ENCODE data around the gene FLYWCH1. TPM values are rescaled to one million over a fixed set of nuclear protein-coding genes. Genes with fewer than 3 reads are reported as not detected.

Gene FLYWCH1
- polyA plus RNA-seq, 1 donor, result 23.7 TPM

- no peak for DNase-seq
Measured at GRCh38 chr16:2987286-2987685, 75.6 kb downstream of the FLYWCH1 start.

GRCh38 chr16:2987833-2988232 is 76.1 kb downstream of the FLYWCH1 start:
- DNase-seq, result no peak

GRCh38 chr16:2988590-2989099 is 76.9 kb downstream of the FLYWCH1 start:
- DNase-seq, result no peak

- DNase-seq, result no peak
Measured at GRCh38 chr16:2990891-2991290, 79.2 kb downstream of the FLYWCH1 start.

- no peak for DNase-seq
Measured at GRCh38 chr16:2991566-2992261, 80.0 kb downstream of the FLYWCH1 start.

- no peak for DNase-seq
Measured at GRCh38 chr16:2992383-2993081, 80.8 kb downstream of the FLYWCH1 start.

- no peak for DNase-seq
Measured at GRCh38 chr16:2996298-2996697, 84.6 kb downstream of the FLYWCH1 start.

- no peak for DNase-seq
Measured at GRCh38 chr16:2999929-3000328, 88.2 kb downstream of the FLYWCH1 start.

GRCh38 chr16:3000540-3000939 is 88.8 kb downstream of the FLYWCH1 start:
- DNase-seq, result no peak

Other genes with a start within 250 kb of the FLYWCH1 start
- 25.1 TPM for gene KCTD5, start 229.4 kb upstream of the FLYWCH1 start, polyA plus RNA-seq (ENCODE audit: insufficient read length)
- gene PRSS27, start 191.7 kb upstream of the FLYWCH1 start, polyA plus RNA-seq (ENCODE audit: insufficient read length), result 1.0 TPM
- gene SRRM2, start 159.3 kb upstream of the FLYWCH1 start, polyA plus RNA-seq (ENCODE audit: insufficient read length), result 553 TPM
- 148 TPM for gene ELOB, start 134.7 kb upstream of the FLYWCH1 start, polyA plus RNA-seq (ENCODE audit: insufficient read length)
- gene PRSS33, start 124.4 kb upstream of the FLYWCH1 start, polyA plus RNA-seq (ENCODE audit: insufficient read length), result not detected
- not detected for gene PRSS41, start 113.5 kb upstream of the FLYWCH1 start, polyA plus RNA-seq (ENCODE audit: insufficient read length)
- not detected for gene PRSS21, start 94.7 kb upstream of the FLYWCH1 start, polyA plus RNA-seq (ENCODE audit: insufficient read length)
- 0.56 TPM for gene ZG16B, start 81.6 kb upstream of the FLYWCH1 start, polyA plus RNA-seq (ENCODE audit: insufficient read length)
- gene PRSS22, start 53.8 kb upstream of the FLYWCH1 start, polyA plus RNA-seq (ENCODE audit: insufficient read length), result not detected
- gene FLYWCH2, start 28.7 kb upstream of the FLYWCH1 start, polyA plus RNA-seq (ENCODE audit: insufficient read length), result 16.1 TPM
- 6.1 TPM for gene KREMEN2, start 52.3 kb downstream of the FLYWCH1 start, polyA plus RNA-seq (ENCODE audit: insufficient read length)
- gene PAQR4, start 57.4 kb downstream of the FLYWCH1 start, polyA plus RNA-seq (ENCODE audit: insufficient read length), result 7.0 TPM
- 11.4 TPM for gene PKMYT1, start 68.5 kb downstream of the FLYWCH1 start, polyA plus RNA-seq (ENCODE audit: insufficient read length)
- 2.2 TPM for gene CLDN9, start 101.0 kb downstream of the FLYWCH1 start, polyA plus RNA-seq (ENCODE audit: insufficient read length)
- 0.32 TPM for gene CLDN6, start 106.3 kb downstream of the FLYWCH1 start, polyA plus RNA-seq (ENCODE audit: insufficient read length)
- gene TNFRSF12A, start 108.4 kb downstream of the FLYWCH1 start, polyA plus RNA-seq (ENCODE audit: insufficient read length), result 42.5 TPM
- 121 TPM for gene HCFC1R1, start 112.0 kb downstream of the FLYWCH1 start, polyA plus RNA-seq (ENCODE audit: insufficient read length)
- 21.8 TPM for gene THOC6, start 112.1 kb downstream of the FLYWCH1 start, polyA plus RNA-seq (ENCODE audit: insufficient read length)
- not detected for gene BICDL2, start 125.0 kb downstream of the FLYWCH1 start, polyA plus RNA-seq (ENCODE audit: insufficient read length)
- gene MMP25, start 134.6 kb downstream of the FLYWCH1 start, polyA plus RNA-seq (ENCODE audit: insufficient read length), result 2.1 TPM
- 161 TPM for gene IL32, start 153.7 kb downstream of the FLYWCH1 start, polyA plus RNA-seq (ENCODE audit: insufficient read length)
- 0.34 TPM for gene ZSCAN10, start 187.4 kb downstream of the FLYWCH1 start, polyA plus RNA-seq (ENCODE audit: insufficient read length)
- gene ZNF205, start 200.7 kb downstream of the FLYWCH1 start, polyA plus RNA-seq (ENCODE audit: insufficient read length), result 15.1 TPM
- 15.5 TPM for gene ZNF213, start 223.1 kb downstream of the FLYWCH1 start, polyA plus RNA-seq (ENCODE audit: insufficient read length)

All from hindlimb muscle (tissue), 1 donor.